HCT116 (cell line): ENCODE data around the gene ZNF681.

Experiments
- EGR1 ChIP-seq: IDR thresholded peaks from 2 replicates; pipeline ENCODE4 v1.6.1; 2012; ENCODE audit warnings: low read depth
- JUND ChIP-seq: IDR thresholded peaks from 2 replicates; pipeline ENCODE4 v1.6.1; 2012
- POLR2A ChIP-seq: IDR thresholded peaks from 2 replicates; pipeline ENCODE4 v1.7.0; 2011; ENCODE audit warnings: borderline replicate concordance; ENCODE audit not compliant: insufficient read depth, insufficient read length; ENCODE audit errors: extremely low read depth
- POLR2AphosphoS5 ChIP-seq: IDR thresholded peaks from 2 replicates; pipeline ENCODE4 v1.6.1; 2011; ENCODE audit warnings: mild to moderate bottlenecking, low read depth, low read length, moderate library complexity
- SP1 ChIP-seq: IDR thresholded peaks from 2 replicates; pipeline ENCODE4 v1.6.1; 2012; ENCODE audit warnings: low read depth
- TCF7L2 ChIP-seq: IDR thresholded peaks from 2 replicates; pipeline ENCODE4 v1.7.0; 2011; ENCODE audit warnings: borderline replicate concordance, inconsistent platforms; ENCODE audit not compliant: insufficient read depth, insufficient read length; ENCODE audit errors: extremely low read depth
- TF ChIP-seq, protein P1 (sequence below), 3 experiments: fragments of 200-600 bp in 1 of 3; sonication (generic) in 1 of 3; IDR thresholded peaks in 2 of 3; conservative IDR thresholded peaks in 1 of 3; 2 replicates each; pipeline ENCODE4 v1.5.1; 2012 to 2017; ENCODE audit warnings: low read depth in 2 of 3, low read length in 2 of 3, antibody characterized with exemption in 1 of 3, borderline replicate concordance in 1 of 3, control low read depth in 1 of 3, mild to moderate bottlenecking in 1 of 3, mixed read lengths in 1 of 3, mixed run types in 1 of 3, moderate library complexity in 1 of 3; ENCODE audit not compliant: insufficient read depth in 1 of 3

DNA sequence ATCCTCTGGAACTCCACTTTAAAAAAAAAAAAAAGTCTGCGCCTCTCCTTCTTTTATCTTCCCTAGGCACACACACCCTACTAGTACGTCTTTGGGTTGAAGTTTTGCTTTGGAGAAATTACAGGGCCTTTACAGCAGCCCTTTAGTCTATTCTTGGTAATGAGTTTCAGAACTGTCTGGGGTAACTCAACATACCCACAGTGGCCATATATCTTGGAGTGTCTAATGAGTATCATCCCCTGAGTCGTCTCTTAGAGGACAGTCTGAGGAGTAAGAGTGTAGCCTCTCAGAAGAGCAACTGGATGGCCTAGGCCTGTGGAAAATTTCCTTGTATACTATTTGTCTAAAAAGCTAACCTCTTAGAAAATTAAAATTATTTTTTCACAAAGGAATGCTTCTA, 6.1 kb upstream of the ZNF681 start:
- TF ChIP-seq, protein P1, sequence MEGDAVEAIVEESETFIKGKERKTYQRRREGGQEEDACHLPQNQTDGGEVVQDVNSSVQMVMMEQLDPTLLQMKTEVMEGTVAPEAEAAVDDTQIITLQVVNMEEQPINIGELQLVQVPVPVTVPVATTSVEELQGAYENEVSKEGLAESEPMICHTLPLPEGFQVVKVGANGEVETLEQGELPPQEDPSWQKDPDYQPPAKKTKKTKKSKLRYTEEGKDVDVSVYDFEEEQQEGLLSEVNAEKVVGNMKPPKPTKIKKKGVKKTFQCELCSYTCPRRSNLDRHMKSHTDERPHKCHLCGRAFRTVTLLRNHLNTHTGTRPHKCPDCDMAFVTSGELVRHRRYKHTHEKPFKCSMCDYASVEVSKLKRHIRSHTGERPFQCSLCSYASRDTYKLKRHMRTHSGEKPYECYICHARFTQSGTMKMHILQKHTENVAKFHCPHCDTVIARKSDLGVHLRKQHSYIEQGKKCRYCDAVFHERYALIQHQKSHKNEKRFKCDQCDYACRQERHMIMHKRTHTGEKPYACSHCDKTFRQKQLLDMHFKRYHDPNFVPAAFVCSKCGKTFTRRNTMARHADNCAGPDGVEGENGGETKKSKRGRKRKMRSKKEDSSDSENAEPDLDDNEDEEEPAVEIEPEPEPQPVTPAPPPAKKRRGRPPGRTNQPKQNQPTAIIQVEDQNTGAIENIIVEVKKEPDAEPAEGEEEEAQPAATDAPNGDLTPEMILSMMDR (IDR thresholded peaks at IDR 0.05 in 2 of 3, conservative IDR thresholded peaks at IDR 0.05 in 1 of 3; ENCODE audit: borderline replicate concordance in 1 of 3, insufficient read depth in 1 of 3, low read depth in 2 of 3, low read length in 2 of 3), result no peak
- TF ChIP-seq TCF7L2 (no peak), POLR2AphosphoS5 (no peak), POLR2A (no peak), EGR1 (no peak), JUND (no peak), SP1 (no peak)
